ENCODE data around the gene EBF3.

Gene EBF3

GRCh38 chr10:129909531-129910256 lies 54.4 kb downstream of the EBF3 start:
- no peak for DNase-seq

- no peak for DNase-seq
These were observed 55.0 kb downstream of the EBF3 start for GRCh38 chr10:129909080-129909479.

DNA sequence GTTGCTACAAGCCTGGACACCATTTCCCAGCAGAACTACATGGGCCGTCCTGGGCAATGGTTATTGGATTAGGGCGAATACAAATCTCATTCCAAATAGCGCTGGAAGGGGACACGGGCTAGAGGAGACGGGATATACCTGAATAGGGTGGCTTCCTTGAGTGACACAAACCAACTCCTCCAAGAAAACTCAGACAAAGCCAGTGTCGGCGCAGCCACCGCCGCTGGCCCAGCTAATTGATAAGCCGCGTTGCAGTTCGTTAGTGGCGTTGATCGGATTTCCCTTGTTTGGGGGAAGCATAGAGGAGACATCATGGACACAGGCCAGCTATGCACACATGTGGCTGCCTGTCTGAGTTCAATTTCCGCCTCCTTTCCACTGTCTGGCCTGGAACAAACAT lies 55.7 kb downstream of the EBF3 start:
- no peak for DNase-seq

DNA sequence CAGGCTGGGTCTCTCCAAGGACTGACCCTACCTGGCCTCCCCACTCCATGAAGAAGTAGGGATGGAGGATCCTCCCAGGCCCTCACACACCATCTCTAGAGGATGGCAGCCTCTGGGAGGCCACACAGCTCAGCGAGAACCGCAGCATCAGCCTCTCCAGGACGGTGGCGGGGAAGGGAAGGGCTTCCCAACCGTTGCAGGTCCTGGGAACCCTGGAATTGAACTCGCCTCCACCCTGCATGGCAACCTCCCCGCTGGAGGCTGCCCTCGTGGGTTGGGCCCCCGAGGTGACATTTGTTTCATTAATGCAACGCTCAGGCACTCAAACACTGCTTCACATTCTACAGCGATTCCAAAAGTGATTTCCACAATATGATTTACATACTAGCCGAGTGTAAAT lies 58.5 kb downstream of the EBF3 start:
- DNase-seq = no peak

GRCh38 chr10:129904323-129904722 lies 59.8 kb downstream of the EBF3 start:
- DNase-seq = no peak

DNA sequence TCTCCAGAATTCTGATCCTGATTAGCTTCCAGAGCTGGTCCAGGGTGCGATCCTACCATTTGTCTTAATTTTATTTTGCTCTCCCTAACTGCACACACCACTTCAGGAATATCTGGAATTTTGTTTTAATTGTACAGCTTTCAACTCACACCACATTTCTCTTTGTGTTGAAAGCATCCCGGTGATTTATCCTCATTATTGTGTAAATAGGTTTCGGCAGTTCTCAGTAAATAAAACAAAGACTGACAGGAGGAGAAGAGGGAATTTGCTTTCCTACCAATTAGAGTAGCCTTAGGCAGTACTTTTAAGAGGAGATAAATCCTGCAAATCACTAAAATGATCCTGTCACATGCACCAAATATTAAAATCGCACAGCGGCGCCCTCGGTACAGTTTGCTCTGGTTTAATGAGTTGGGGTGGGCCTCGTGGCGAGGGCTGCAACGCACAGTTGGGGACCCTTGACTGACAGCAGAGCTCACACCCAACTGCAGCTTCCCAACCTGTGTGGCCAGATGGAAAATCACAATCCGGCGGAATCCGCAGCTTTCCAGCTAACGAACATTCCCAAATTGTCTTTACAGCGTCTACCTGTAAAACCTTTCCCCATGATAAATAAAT lies 62.6 kb downstream of the EBF3 start:
- DNase-seq = no peak

GRCh38 chr10:129900825-129901224 lies 63.2 kb downstream of the EBF3 start:
- DNase-seq = no peak

DNA sequence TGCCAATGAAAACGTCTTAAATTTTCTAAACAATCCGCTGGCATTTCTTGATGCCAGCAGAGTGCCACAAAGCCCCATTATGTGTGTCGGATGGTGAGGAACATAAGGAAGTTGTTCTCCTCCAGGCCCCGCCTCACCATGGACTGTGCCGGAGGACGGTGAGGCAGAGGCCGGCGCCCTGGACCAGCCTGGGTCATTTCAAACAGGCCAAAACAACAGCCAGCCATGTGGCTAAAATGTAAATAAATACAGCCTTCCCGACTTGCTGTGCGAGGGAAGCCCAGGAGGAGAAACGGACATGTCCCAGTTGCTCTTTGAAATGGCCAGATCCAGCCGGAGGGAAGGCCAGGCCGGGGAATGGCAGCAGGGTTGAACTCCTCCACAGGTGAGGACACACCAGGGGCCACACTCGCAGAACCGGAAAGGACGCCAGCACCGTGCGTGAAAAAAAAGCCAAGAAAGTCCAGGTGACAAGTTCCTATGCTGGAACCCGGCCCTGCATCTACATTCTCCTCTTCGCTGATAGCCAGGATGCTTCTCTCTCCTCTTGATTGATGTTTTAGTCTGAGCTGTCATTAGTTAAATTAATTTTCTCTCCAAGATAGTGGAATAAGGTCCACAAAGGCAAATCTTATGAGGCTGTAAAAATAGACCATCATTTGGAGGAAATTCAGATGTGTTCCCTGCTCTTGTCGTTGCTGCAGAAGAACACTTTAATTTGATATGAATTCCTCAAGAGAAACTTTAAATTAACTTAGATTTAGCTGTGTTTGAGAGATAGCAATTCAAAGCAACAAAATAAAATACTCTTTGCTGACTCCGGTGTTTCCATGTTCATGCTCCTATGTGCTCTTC lies 64.6 kb downstream of the EBF3 start:
- DNase-seq = no peak

- DNase-seq = no peak
These were observed 65.3 kb downstream of the EBF3 start for GRCh38 chr10:129898706-129899268.

- no peak for DNase-seq
These were observed 66.0 kb downstream of the EBF3 start for GRCh38 chr10:129897871-129898626.

DNA sequence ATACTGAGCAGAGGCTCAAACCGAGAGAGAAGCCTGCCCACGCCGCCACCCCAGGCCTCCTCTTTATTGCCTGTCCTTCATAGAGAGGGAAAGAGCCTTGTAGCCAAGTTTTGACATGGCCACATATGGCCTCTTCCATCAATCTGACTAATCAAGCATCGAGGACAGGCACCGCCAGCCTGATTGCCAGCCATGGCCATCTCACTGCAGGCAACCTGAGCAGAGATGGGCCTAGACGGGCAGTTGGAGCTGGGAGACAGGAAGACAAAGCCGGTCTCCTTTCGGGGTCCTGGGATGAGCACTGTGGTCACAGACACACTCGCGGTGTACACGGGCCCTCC lies 67.2 kb downstream of the EBF3 start:
- no peak for DNase-seq

GRCh38 chr10:129896136-129896859 lies 67.8 kb downstream of the EBF3 start:
- no peak for DNase-seq

DNA sequence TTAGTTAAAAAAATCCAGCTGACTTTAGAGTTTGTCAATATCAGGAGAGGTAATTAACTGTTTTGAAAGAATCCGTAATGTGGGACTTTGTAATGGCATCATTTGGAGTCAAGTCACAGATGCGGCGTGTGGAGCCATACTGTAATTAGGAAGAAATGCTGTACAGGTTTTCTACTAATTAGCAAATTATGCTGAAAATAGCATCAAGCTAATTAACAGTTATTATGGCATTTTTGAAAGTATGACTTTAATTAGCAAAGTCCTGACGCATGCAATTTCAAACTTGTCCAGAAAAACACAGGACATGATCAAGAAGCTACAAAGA lies 68.3 kb downstream of the EBF3 start:
- DNase-seq = no peak

DNA sequence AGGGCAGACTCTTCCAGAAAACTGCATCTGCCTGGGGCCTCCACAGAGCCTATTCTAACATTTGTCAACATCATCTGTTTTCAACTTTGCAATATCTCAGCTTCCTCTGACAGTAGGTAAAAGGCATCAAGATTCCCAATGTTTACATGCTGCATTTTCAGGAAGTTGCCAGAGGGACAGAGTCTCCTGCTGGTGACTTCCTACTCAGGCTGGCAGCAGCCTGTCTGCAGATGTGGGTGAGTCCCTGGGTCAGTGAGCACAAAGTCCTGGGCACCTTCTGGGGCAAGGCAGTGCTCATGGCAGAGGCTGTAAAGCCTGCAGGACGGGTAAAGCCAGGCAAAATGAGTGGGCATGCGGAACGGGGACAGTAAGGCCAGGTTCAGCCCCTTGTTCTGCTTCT lies 69.4 kb downstream of the EBF3 start:
- DNase-seq = no peak

- DNase-seq = peak; percentile 16
These were observed 70.7 kb downstream of the EBF3 start for GRCh38 chr10:129893104-129894089.

GRCh38 chr10:129892548-129893052 lies 71.5 kb downstream of the EBF3 start:
- no peak for DNase-seq

GRCh38 chr10:129891806-129892205 lies 72.3 kb downstream of the EBF3 start:
- no peak for DNase-seq

- no peak for DNase-seq
These were observed 73.9 kb downstream of the EBF3 start for GRCh38 chr10:129890170-129890569.

DNA sequence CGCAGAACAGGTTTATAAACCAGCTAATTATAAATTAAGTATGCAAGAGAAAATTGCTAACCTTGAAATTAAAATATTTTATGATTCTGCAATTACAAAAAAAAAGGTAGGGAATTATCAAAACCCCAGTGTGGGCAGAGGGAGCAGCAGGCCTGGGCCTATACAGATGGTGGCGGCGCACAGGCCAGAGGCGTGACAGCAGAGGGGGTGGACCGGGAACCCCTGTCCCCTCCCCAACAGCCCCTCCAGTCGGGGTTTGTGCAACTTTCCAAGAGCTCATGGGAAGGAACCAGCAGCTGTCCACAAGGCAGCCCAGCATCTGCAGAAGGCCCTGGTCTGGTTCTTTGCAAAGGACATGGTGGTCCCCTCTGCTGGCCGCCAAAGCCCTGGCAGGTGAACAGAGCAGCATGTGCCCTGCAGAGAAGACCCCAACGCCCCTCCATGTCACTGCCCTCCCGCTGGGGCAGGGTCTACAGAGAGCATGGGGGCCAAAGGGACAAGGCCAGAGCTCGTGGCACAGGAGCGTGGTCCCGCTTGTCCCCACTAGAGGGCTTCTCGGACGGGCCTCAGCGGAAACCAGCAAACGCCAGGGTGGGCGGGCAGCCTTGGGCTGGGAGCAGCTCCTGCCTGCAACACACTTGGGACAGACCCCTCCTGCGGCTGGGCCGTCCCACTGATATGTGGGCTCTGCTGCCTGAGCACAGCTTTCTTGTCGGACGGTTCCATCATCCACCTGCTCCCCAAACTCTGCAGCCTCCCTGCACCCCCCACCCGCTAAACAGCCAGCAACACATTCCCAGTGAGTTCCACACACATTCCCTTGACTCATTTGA lies 75.1 kb downstream of the EBF3 start:
- DNase-seq = no peak
